ENCODE data around the gene TBC1D5.

Gene TBC1D5

DNA sequence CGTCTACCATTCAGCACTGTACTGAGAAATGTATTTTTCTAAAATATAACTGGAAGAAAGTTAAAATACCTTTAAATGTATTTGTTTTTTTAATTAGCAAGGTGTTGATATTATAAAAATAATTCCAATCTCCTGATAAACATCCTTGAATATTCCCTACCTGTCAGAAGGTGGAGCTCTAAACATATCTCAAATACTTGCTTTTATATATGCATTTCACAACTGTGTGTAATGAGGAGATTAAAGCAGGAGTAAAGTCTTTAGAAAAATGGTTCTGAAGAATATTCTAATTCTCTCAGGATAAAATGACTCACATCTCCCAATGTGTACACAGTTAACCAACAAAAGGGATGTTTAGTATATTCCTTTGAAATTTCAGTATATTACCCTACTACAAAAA, 434.9 kb downstream of the TBC1D5 start:
- no peak for DNase-seq (ENCODE audit: low read depth)
- no peak overlapping the region for H3K4me3 ChIP-seq (ENCODE audit: low read depth, low read length)
- TF ChIP-seq MYC (IDR thresholded peaks at IDR 0.05; ENCODE audit: low read depth, low read length): no peak
- TF ChIP-seq POLR2A (IDR thresholded peaks at IDR 0.05; ENCODE audit: extremely low read depth, insufficient read length): no peak
- TF ChIP-seq CTCF (IDR thresholded peaks at IDR 0.05; ENCODE audit: low read depth, low read length): no peak
- TF ChIP-seq MAX (IDR thresholded peaks at IDR 0.05; ENCODE audit: low read depth, low read length): no peak

GRCh38 chr3:17304969-17305368, 437.5 kb downstream of the TBC1D5 start:
- no peak for DNase-seq (ENCODE audit: low read depth)
- TF ChIP-seq CTCF (IDR thresholded peaks at IDR 0.05; ENCODE audit: low read depth, low read length): no peak
- no peak for TF ChIP-seq MYC (IDR thresholded peaks at IDR 0.05; ENCODE audit: low read depth, low read length)
- TF ChIP-seq MAX (IDR thresholded peaks at IDR 0.05; ENCODE audit: low read depth, low read length): no peak
- TF ChIP-seq POLR2A (IDR thresholded peaks at IDR 0.05; ENCODE audit: extremely low read depth, insufficient read length): no peak
- H3K4me3 ChIP-seq (ENCODE audit: low read depth, low read length): no peak overlapping the region

DNA sequence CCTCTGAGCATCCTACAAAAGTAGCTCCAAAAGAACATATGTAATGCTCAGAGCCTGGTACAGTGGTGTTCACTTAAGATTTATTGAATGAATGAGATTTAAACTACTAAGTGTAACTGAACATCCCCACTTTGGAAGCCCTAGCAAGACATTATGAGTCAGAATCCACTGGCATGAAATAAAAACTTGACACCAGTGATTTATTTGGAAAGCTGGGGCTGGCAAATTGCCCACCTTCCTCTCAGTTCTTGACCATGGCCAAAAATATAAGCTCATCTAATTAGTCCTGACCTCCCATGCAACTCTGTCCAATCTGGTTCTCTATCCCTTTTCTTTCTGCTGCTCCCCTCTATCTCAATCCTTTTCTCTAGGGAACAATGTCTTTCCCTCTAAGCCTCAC, 439.7 kb downstream of the TBC1D5 start:
- no peak for DNase-seq (ENCODE audit: low read depth)
- H3K4me3 ChIP-seq (ENCODE audit: low read depth, low read length): no peak overlapping the region
- no peak for TF ChIP-seq MYC (IDR thresholded peaks at IDR 0.05; ENCODE audit: low read depth, low read length)
- TF ChIP-seq POLR2A (IDR thresholded peaks at IDR 0.05; ENCODE audit: extremely low read depth, insufficient read length): no peak
- TF ChIP-seq CTCF (IDR thresholded peaks at IDR 0.05; ENCODE audit: low read depth, low read length): no peak
- no peak for TF ChIP-seq MAX (IDR thresholded peaks at IDR 0.05; ENCODE audit: low read depth, low read length)

- no peak overlapping the region for H3K4me3 ChIP-seq (ENCODE audit: low read depth, low read length)
- DNase-seq (ENCODE audit: low read depth): no peak
- TF ChIP-seq MYC (IDR thresholded peaks at IDR 0.05; ENCODE audit: low read depth, low read length) (no peak), MAX (IDR thresholded peaks at IDR 0.05; ENCODE audit: low read depth, low read length) (no peak), POLR2A (IDR thresholded peaks at IDR 0.05; ENCODE audit: extremely low read depth, insufficient read length) (no peak), CTCF (IDR thresholded peaks at IDR 0.05; ENCODE audit: low read depth, low read length) (no peak)
Measured at GRCh38 chr3:17302170-17302569, 440.3 kb downstream of the TBC1D5 start.

- no peak for TF ChIP-seq CTCF (IDR thresholded peaks at IDR 0.05; ENCODE audit: low read depth, low read length)
- no peak for TF ChIP-seq MYC (IDR thresholded peaks at IDR 0.05; ENCODE audit: low read depth, low read length)
- no peak for TF ChIP-seq MAX (IDR thresholded peaks at IDR 0.05; ENCODE audit: low read depth, low read length)
- no peak for TF ChIP-seq POLR2A (IDR thresholded peaks at IDR 0.05; ENCODE audit: extremely low read depth, insufficient read length)
- DNase-seq (ENCODE audit: low read depth): no peak
- no peak overlapping the region for H3K4me3 ChIP-seq (ENCODE audit: low read depth, low read length)
Measured at GRCh38 chr3:17301271-17301670, 441.2 kb downstream of the TBC1D5 start.

DNA sequence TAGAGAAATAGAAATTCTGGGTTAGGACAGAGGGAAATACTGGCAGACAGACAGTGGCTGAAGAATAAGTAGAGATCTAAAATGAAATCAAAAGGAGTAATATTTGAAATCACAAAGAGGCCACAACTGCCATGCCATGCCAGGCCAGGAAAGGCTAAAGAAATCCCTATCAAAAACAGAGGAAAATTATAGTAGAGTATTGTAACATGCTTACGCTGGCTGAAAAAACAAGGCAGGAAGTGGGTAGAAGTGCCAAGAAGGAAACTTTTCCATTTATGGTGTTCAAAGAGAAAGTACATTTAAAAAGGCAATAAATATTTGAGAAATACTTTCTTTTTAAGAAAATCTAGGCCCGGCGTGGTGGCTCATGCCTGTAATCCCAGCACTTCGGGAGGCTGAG, 442.0 kb downstream of the TBC1D5 start:
- no peak overlapping the region for H3K4me3 ChIP-seq (ENCODE audit: low read depth, low read length)
- DNase-seq (ENCODE audit: low read depth): no peak
- TF ChIP-seq CTCF (IDR thresholded peaks at IDR 0.05; ENCODE audit: low read depth, low read length) (no peak), POLR2A (IDR thresholded peaks at IDR 0.05; ENCODE audit: extremely low read depth, insufficient read length) (no peak), MAX (IDR thresholded peaks at IDR 0.05; ENCODE audit: low read depth, low read length) (no peak), MYC (IDR thresholded peaks at IDR 0.05; ENCODE audit: low read depth, low read length) (no peak)

Measured in NB4 (cell line).